Fibroblast of skin of right quadriceps (primary cell): ENCODE data around the gene PFDN6.

ENCODE experiments used
- DNase-seq: peaks from one replicate; pipeline ENCODE4 v3.0.0-alpha.2; 2013

The PFDN6 gene

GRCh38 chr6:33318426-33319073, 29.1 kb downstream of the PFDN6 start:
- no peak for DNase-seq

GRCh38 chr6:33319939-33320314, 30.5 kb downstream of the PFDN6 start:
- no peak for DNase-seq

GRCh38 chr6:33320315-33321181, 31.1 kb downstream of the PFDN6 start:
- DNase-seq, result peak; percentile 83

GRCh38 chr6:33321227-33321626, 31.8 kb downstream of the PFDN6 start:
- DNase-seq, result no peak

- DNase-seq, result no peak
These were observed 34.2 kb downstream of the PFDN6 start for GRCh38 chr6:33323623-33323948.

GRCh38 chr6:33324125-33324524, 34.7 kb downstream of the PFDN6 start:
- no peak for DNase-seq

- DNase-seq, result no peak
These were observed 39.7 kb downstream of the PFDN6 start for GRCh38 chr6:33329058-33329457.

- no peak for DNase-seq
These were observed 41.3 kb downstream of the PFDN6 start for GRCh38 chr6:33330736-33331135.

- no peak for DNase-seq
These were observed 44.3 kb downstream of the PFDN6 start for GRCh38 chr6:33333666-33334065.

GRCh38 chr6:33335916-33336315, 46.5 kb downstream of the PFDN6 start:
- no peak for DNase-seq

- no peak for DNase-seq
These were observed 47.1 kb downstream of the PFDN6 start for GRCh38 chr6:33336495-33336894.

- no peak for DNase-seq
These were observed 49.8 kb downstream of the PFDN6 start for GRCh38 chr6:33339193-33339592.
